HepG2 (cell line): ENCODE results near the gene CDK9. TPM values are rescaled to one million over a fixed set of nuclear protein-coding genes. Genes with fewer than 3 reads are reported as not detected.

Experiments used
- ATAC-seq: fragments of 200-7000 bp; cut with Tn5 transposase; 3 replicates; pipeline ENCODE4 v1.9.1; 2020; ENCODE audit warnings: mild to moderate bottlenecking, moderate library complexity
- BruUV-seq: library from RNA; stranded (reverse); fragments of 400-500 nt; replicated peaks from 2 replicates; lab custom pipeline; 2021; lab: Mats Ljungman, UMichigan
- CTCF ChIA-PET: fragments of 300-600 bp; formaldehyde crosslinking; extraction: SDS; loops from one replicate; lab custom pipeline; 2021; ENCODE audit warnings: low total read pairs, inconsistent platforms, low intra/inter-chr PET ratio; lab: Yijun Ruan, JAX
- POLR2A ChIA-PET: fragments of 350-600 bp; sonication (Branson Sonifier 250); formaldehyde crosslinking; loops from one replicate; lab custom pipeline; 2020; ENCODE audit warnings: antibody characterized with exemption, inconsistent platforms; lab: Yijun Ruan, JAX
- DNase-seq: peaks from one replicate; pipeline ENCODE4 v3.0.0-alpha.2; 2015; ENCODE audit warnings: low spot score
- FAIRE-seq: peaks from 3 replicates; lab custom pipeline; 2011; peaks lifted over from hg19 to GRCh38; lab: Jason Lieb, UNC
- H2AFZ ChIP-seq: one replicate; pipeline ENCODE4 v1.6.1; 2011; ENCODE audit warnings: low read length, inconsistent platforms
- H3K27ac ChIP-seq: fragments of 300-600 bp; 3 replicates; pipeline ENCODE4 v1.8.0; 2011; ENCODE audit warnings: mixed run types, mild to moderate bottlenecking, mixed read lengths, low read length, inconsistent platforms; ENCODE audit not compliant: insufficient read depth; ENCODE audit errors: extremely low read length
- H3K27me3 ChIP-seq, 2 experiments: fragments of 200-600 bp in 1 of 2; 2 replicates in 1 of 2; 3 replicates in 1 of 2; pipeline versions ENCODE4 v1.6.0 to v1.8.0; 2011; ENCODE audit warnings: low read length in 2 of 2, mild to moderate bottlenecking in 2 of 2, moderate library complexity in 2 of 2, inconsistent platforms in 1 of 2; ENCODE audit not compliant: insufficient read depth in 2 of 2, control insufficient read depth in 1 of 2
- H3K36me3 ChIP-seq, 2 experiments: fragments of 200-600 bp in 1 of 2; replicated peaks in 1 of 2; 2 replicates in 1 of 2; 3 replicates in 1 of 2; pipeline versions ENCODE4 v1.5.1 to v1.8.0; 2011; ENCODE audit warnings: low read length in 2 of 2, inconsistent platforms in 1 of 2; ENCODE audit not compliant: insufficient read depth in 2 of 2, control insufficient read depth in 1 of 2
- H3K4me1 ChIP-seq: 2 replicates; pipeline ENCODE4 v1.5.1; 2012; ENCODE audit warnings: low read length, inconsistent platforms; ENCODE audit not compliant: insufficient read depth
- H3K4me2 ChIP-seq: 2 replicates; pipeline ENCODE4 v1.6.0; 2011; ENCODE audit warnings: low read depth, low read length, inconsistent platforms
- H3K4me3 ChIP-seq, 3 experiments: fragments of 200-600 bp in 1 of 3; sonication (generic), shearing (Covaris generic) in 1 of 3; replicated peaks in 1 of 3; 2 replicates each; pipeline ENCODE4 v1.5.1; 2011 to 2016; ENCODE audit warnings: low read length in 3 of 3, inconsistent platforms in 2 of 3, low read depth in 2 of 3, mild to moderate bottlenecking in 2 of 3, control low read depth in 1 of 3, mixed read lengths in 1 of 3; ENCODE audit not compliant: insufficient read depth in 1 of 3
- H3K79me2 ChIP-seq: one replicate; pipeline ENCODE4 v1.6.1; 2011; ENCODE audit warnings: low read length, inconsistent platforms; ENCODE audit not compliant: insufficient read depth
- H3K9ac ChIP-seq: 2 replicates; pipeline ENCODE4 v1.6.0; 2011; ENCODE audit warnings: mild to moderate bottlenecking, low read depth, low read length, inconsistent platforms; ENCODE audit not compliant: insufficient read depth
- H3K9me3 ChIP-seq: 2 replicates; pipeline ENCODE4 v1.5.1; 2012; ENCODE audit warnings: mild to moderate bottlenecking, low read length
- H4K20me1 ChIP-seq: 2 replicates; pipeline ENCODE4 v1.6.0; 2011; ENCODE audit warnings: inconsistent platforms, mild to moderate bottlenecking, low read length, moderate library complexity; ENCODE audit not compliant: insufficient read depth
- ARID3A ChIP-seq: IDR thresholded peaks from 2 replicates; pipeline ENCODE4 v1.6.1; 2012; ENCODE audit warnings: low read depth, low read length, improper control_type of control experiment
- BRD4 ChIP-seq: sonication (generic); formaldehyde crosslinking; IDR thresholded peaks from 2 replicates; pipeline ENCODE4 v1.4.0; 2020; ENCODE audit warnings: missing genetic modification reagents
- EHMT2 ChIP-seq: fragments of 200-600 bp; sonication (generic); IDR thresholded peaks from 2 replicates; pipeline ENCODE4 v1.7.0; 2017; ENCODE audit warnings: antibody characterized with exemption, low read depth, low read length, borderline replicate concordance
- FOXK1 ChIP-seq: sonication (generic); formaldehyde crosslinking; IDR thresholded peaks from 2 replicates; pipeline ENCODE4 v1.4.0; 2020; ENCODE audit warnings: low read depth, missing genetic modification reagents, borderline replicate concordance
- GMEB2 ChIP-seq: IDR thresholded peaks from 2 replicates; pipeline ENCODE4 v1.6.1; 2016; ENCODE audit warnings: missing biosample characterization, missing genetic modification reagents, low read depth
- KMT2A ChIP-seq: sonication (generic); formaldehyde crosslinking; IDR thresholded peaks from 2 replicates; pipeline ENCODE4 v1.4.0; 2020; ENCODE audit warnings: missing genetic modification reagents
- LCORL ChIP-seq, 2 experiments: fragments of 450-650 bp in 1 of 2; sonication (generic) in 1 of 2; formaldehyde crosslinking in 1 of 2; IDR thresholded peaks; 2 replicates each; pipeline versions ENCODE4 v1.5.0 to v1.6.1; 2017 to 2020; ENCODE audit warnings: antibody characterized with exemption in 1 of 2, missing genetic modification reagents in 1 of 2
- MAZ ChIP-seq, 2 experiments: sonication (generic) in 1 of 2; formaldehyde crosslinking in 1 of 2; IDR thresholded peaks; 2 replicates each; pipeline versions ENCODE4 v1.5.0 to v1.6.1; 2012 to 2020; ENCODE audit warnings: low read depth in 2 of 2, mild to moderate bottlenecking in 2 of 2, borderline replicate concordance in 1 of 2, improper control_type of control experiment in 1 of 2, low read length in 1 of 2, missing genetic modification reagents in 1 of 2, moderate library complexity in 1 of 2
- NR2F1 ChIP-seq, 2 experiments: fragments of 450-650 bp in 1 of 2; formaldehyde crosslinking in 1 of 2; IDR thresholded peaks; 2 replicates each; pipeline versions ENCODE4 v1.5.0 to v1.6.1; 2016 to 2020; ENCODE audit warnings: mild to moderate bottlenecking in 1 of 2, missing compliant biosample characterization in 1 of 2, missing genetic modification reagents in 1 of 2, moderate library complexity in 1 of 2
- NR3C1 ChIP-seq: sonication (generic); formaldehyde crosslinking; IDR thresholded peaks from 2 replicates; pipeline ENCODE4 v1.4.0; 2020; ENCODE audit warnings: missing genetic modification reagents
- PPARG ChIP-seq: conservative IDR thresholded peaks from 2 replicates; pipeline ENCODE4 v1.6.1; 2016; ENCODE audit warnings: missing biosample characterization, missing genetic modification reagents
- SAFB2 ChIP-seq: sonication (generic); formaldehyde crosslinking; IDR thresholded peaks from 2 replicates; pipeline ENCODE4 v1.5.1; 2020; ENCODE audit warnings: missing genetic modification reagents, low read depth, mild to moderate bottlenecking, borderline replicate concordance
- WIZ ChIP-seq: sonication (generic); formaldehyde crosslinking; IDR thresholded peaks from 2 replicates; pipeline ENCODE4 v1.5.1; 2020; ENCODE audit warnings: mild to moderate bottlenecking, missing genetic modification reagents
- XBP1 ChIP-seq: sonication (generic); formaldehyde crosslinking; IDR thresholded peaks from 2 replicates; pipeline ENCODE4 v1.5.0; 2020; ENCODE audit warnings: missing genetic modification reagents
- ZBTB43 ChIP-seq: sonication (generic); formaldehyde crosslinking; conservative IDR thresholded peaks from 2 replicates; pipeline ENCODE4 v1.4.0; 2020; ENCODE audit warnings: missing genetic modification reagents
- ZFP36L2 ChIP-seq: sonication (generic); formaldehyde crosslinking; IDR thresholded peaks from 2 replicates; pipeline ENCODE4 v1.4.0; 2020; ENCODE audit warnings: missing genetic modification reagents
- ZNF451 ChIP-seq: sonication (generic); formaldehyde crosslinking; IDR thresholded peaks from 2 replicates; pipeline ENCODE4 v1.5.0; 2020; ENCODE audit warnings: mild to moderate bottlenecking, missing genetic modification reagents
- ZNF484 ChIP-seq: sonication (generic); formaldehyde crosslinking; IDR thresholded peaks from 2 replicates; pipeline ENCODE4 v1.5.1; 2020; ENCODE audit warnings: mild to moderate bottlenecking, low read depth, missing genetic modification reagents, borderline replicate concordance
- ZNF652 ChIP-seq: IDR thresholded peaks from 2 replicates; pipeline ENCODE4 v1.6.1; 2016; ENCODE audit warnings: low read depth, borderline replicate concordance
- ZNF792 ChIP-seq: IDR thresholded peaks from 2 replicates; pipeline ENCODE4 v1.6.1; 2016
- WGBS: methylation state at CpG from one replicate; pipeline ENCODE4 v1.1.6; 2017; ENCODE audit warnings: low lambda C conversion rate; 5-methylcytosine and 5-hydroxymethylcytosine counted together
- in situ Hi-C: cut with HindIII; loops from 2 replicates; pipeline ENCODE4 v1.10.0; 2017; ENCODE audit warnings: low pct_unique_long_range_greater_than_20kb; ENCODE audit not compliant: extremely low pct_ligation_motif_present
- intact Hi-C: fragments of 100-400 bp; cut with micrococcal nuclease; formaldehyde crosslinking; loops from one replicate; pipeline ENCODE4 v1.10.0; 2022; ENCODE audit not compliant: unreplicated experiment
- polyA plus RNA-seq, 8 experiments: library from polyadenylated mRNA; depleted of rRNA in 3 of 8; stranded (reverse) in 7 of 8; unstranded in 1 of 8; fragments of >200 nt; fragmentation: Illumina TruSeq in 4 of 8; extraction: Trizol in 4 of 8; gene quantifications; 2 replicates each; pipeline versions ENCODE4 v1.2.1 to v1.2.3, GENCODE V29; 2011 to 2016; ENCODE audit warnings: low read depth in 4 of 8, missing spikeins in 1 of 8, mixed read lengths in 1 of 8; ENCODE audit not compliant: insufficient read depth in 1 of 8
- total RNA-seq, 5 experiments: library from RNA; depleted of rRNA; stranded (reverse); fragments of >200 nt; fragmentation: Illumina TruSeq; extraction: Trizol; gene quantifications; 2 replicates each; pipeline ENCODE4 v1.2.3, GENCODE V29; 2016; ENCODE audit warnings: low read depth in 1 of 5

The CDK9 gene
- total and polyA plus RNA-seq, 2 of the 13 experiments (the other 11 are each of a cell fraction or from before 2014, with no cell fraction given): 16.8 to 21.5 TPM

GRCh38 chr9:127838375-127839078, 52.7 kb downstream of the CDK9 start:
- CTCF ChIA-PET: no interaction called here
- ATAC-seq (peak; percentile 82), DNase-seq (no peak), FAIRE-seq (no peak)
- no peak overlapping the region for H2AFZ ChIP-seq
- no TSS peak for BruUV-seq
- no peaks in the 10 kb centered on the region for H3K36me3 ChIP-seq
- H3K4me2 ChIP-seq: peak overlapping the region; percentile 62
- intact Hi-C loops (no loop called here), in situ Hi-C loops (no loop called here)
- H3K4me1 ChIP-seq: peaks cover 50% of the 10 kb centered on the region
- POLR2A ChIA-PET: interaction anchor here (1.3 kb wide), 2 partner anchors 10 to 14 kb away, joined by 3 to 4 read pairs; no protein-coding TSS in a partner anchor
- H3K27me3 ChIP-seq: no peaks in the 10 kb centered on the region; a peak in 1 of 5 replicates
- peak overlapping the region; percentile 16 to 65 (median 18); a peak in 5 of 6 replicates for H3K4me3 ChIP-seq
- WGBS: 5% methylated on average over 7 of the region's 18 CpGs
- no peak overlapping the region for H3K27ac ChIP-seq
- no peaks in the 10 kb centered on the region for H3K9me3 ChIP-seq
- H4K20me1 ChIP-seq: no peaks in the 10 kb centered on the region
- peak overlapping the region; percentile 54 for H3K9ac ChIP-seq
- H3K79me2 ChIP-seq: no peaks in the 10 kb centered on the region
- TF ChIP-seq BRD4 (CRISPR knock-in tag): no peak
- no peak for TF ChIP-seq FOXK1 (CRISPR knock-in tag)
- TF ChIP-seq ZFP36L2 (CRISPR knock-in tag): no peak
- no peak for TF ChIP-seq LCORL (IDR thresholded peaks at IDR 0.05)
- peak; percentile 27; the same call in 1 of the 2 replicates for TF ChIP-seq LCORL (CRISPR knock-in tag; IDR thresholded peaks at IDR 0.05)
- no peak for TF ChIP-seq WIZ (CRISPR knock-in tag)
- 0 out of 2 replicates have a peak, but pooled peaks have one; percentile 25 for TF ChIP-seq ZNF451 (CRISPR knock-in tag)
- TF ChIP-seq GMEB2 (CRISPR knock-in tag): no peak
- TF ChIP-seq NR3C1 (CRISPR knock-in tag): no peak
- TF ChIP-seq MAZ (IDR thresholded peaks at IDR 0.05; ENCODE audit: borderline replicate concordance, low read depth, low read length): no peak; the same call in 1 of the 2 replicates
- TF ChIP-seq MAZ (CRISPR knock-in tag; IDR thresholded peaks at IDR 0.05; ENCODE audit: low read depth): no peak
- TF ChIP-seq ARID3A: no peak
- TF ChIP-seq XBP1: no peak
- no peak for TF ChIP-seq SAFB2 (CRISPR knock-in tag)
- peak in 1 of 2 experiments; percentile 72; a peak in 2 of 4 replicates for TF ChIP-seq NR2F1 (CRISPR knock-in tag; IDR thresholded peaks at IDR 0.05)
- TF ChIP-seq ZNF792 (CRISPR knock-in tag): no peak
- no peak for TF ChIP-seq ZBTB43
- no peak for TF ChIP-seq KMT2A (CRISPR knock-in tag)
- TF ChIP-seq PPARG (CRISPR knock-in tag): peak; percentile 51; the same call in 1 of the 2 replicates
- TF ChIP-seq ZNF652 (CRISPR knock-in tag): no peak
- TF ChIP-seq EHMT2: no peak
- no peak for TF ChIP-seq ZNF484 (CRISPR knock-in tag)
